GM12878 (cell line): ENCODE data around the gene HMCN1. TPM values are rescaled to one million over a fixed set of nuclear protein-coding genes. Genes with fewer than 3 reads are reported as not detected.

Experiments
- ATAC-seq: fragments of 200-7000 bp; cut with Tn5 transposase; 3 replicates; pipeline ENCODE4 v1.9.1; 2020; ENCODE audit warnings: mild to moderate bottlenecking, moderate library complexity
- BruUV-seq: library from RNA; stranded (reverse); fragments of 400-500 nt; replicated peaks from 2 replicates; lab custom pipeline; 2021; lab: Mats Ljungman, UMichigan
- CTCF ChIA-PET: fragments of 300-600 bp; sonication (Branson Sonifier 250); formaldehyde crosslinking; extraction: SDS; loops from one replicate; lab custom pipeline; 2021; ENCODE audit warnings: inconsistent platforms; lab: Yijun Ruan, JAX
- POLR2A ChIA-PET: fragments of 350-600 bp; formaldehyde crosslinking; extraction: SDS; loops from one replicate; lab custom pipeline; 2021; ENCODE audit warnings: inconsistent platforms; lab: Charles Lee
- RAD21 ChIA-PET: fragments of 300-600 bp; sonication (Branson Sonifier 250); formaldehyde crosslinking; loops from one replicate; lab custom pipeline; 2023; ENCODE audit warnings: antibody characterized with exemption; ENCODE audit not compliant: unreplicated experiment; lab: Charles Lee
- SMC1A ChIA-PET: fragments of 300-600 bp; sonication (Branson Sonifier 250); formaldehyde crosslinking; loops from one replicate; lab custom pipeline; 2023; ENCODE audit not compliant: unreplicated experiment, uncharacterized antibody; lab: Charles Lee
- DNase-seq: peaks from one replicate; pipeline ENCODE4 v3.0.0-alpha.2; 2011; ENCODE audit warnings: low read depth, low spot score
- FAIRE-seq: peaks from 3 replicates; lab custom pipeline; 2011; peaks lifted over from hg19 to GRCh38; lab: Jason Lieb, UNC
- H2AFZ ChIP-seq: 2 replicates; pipeline ENCODE4 v1.6.0; 2011; ENCODE audit warnings: low read depth, low read length, control low read depth; ENCODE audit not compliant: control insufficient read depth
- H3K27ac ChIP-seq: 2 replicates; pipeline ENCODE4 v1.5.1; 2011; ENCODE audit warnings: control low read depth; ENCODE audit not compliant: control insufficient read depth, insufficient read depth
- H3K27me3 ChIP-seq, 2 experiments: replicated peaks in 1 of 2; 2 replicates each; pipeline versions ENCODE4 v1.6.0 to v1.6.1; 2011; ENCODE audit warnings: low read length in 1 of 2; ENCODE audit not compliant: control insufficient read depth in 2 of 2, insufficient read depth in 2 of 2
- H3K36me3 ChIP-seq, 2 experiments: 2 replicates each; pipeline ENCODE4 v1.5.1; 2011; ENCODE audit warnings: low read length in 1 of 2; ENCODE audit not compliant: control insufficient read depth in 2 of 2, insufficient read depth in 2 of 2
- H3K4me1 ChIP-seq: 2 replicates; pipeline ENCODE4 v1.6.1; 2011; ENCODE audit warnings: mild to moderate bottlenecking, low read length, moderate library complexity, mixed read lengths; ENCODE audit not compliant: control insufficient read depth, insufficient read depth
- H3K4me2 ChIP-seq: 2 replicates; pipeline ENCODE4 v1.6.0; 2011; ENCODE audit warnings: control low read depth; ENCODE audit not compliant: control insufficient read depth, insufficient read depth
- H3K4me3 ChIP-seq: fragments of 200-600 bp; sonication (generic); 2 replicates; pipeline ENCODE4 v1.5.1; 2016
- H3K79me2 ChIP-seq: 2 replicates; pipeline ENCODE4 v1.6.0; 2011; ENCODE audit warnings: low read length; ENCODE audit not compliant: control insufficient read depth, insufficient read depth
- H3K9ac ChIP-seq: 2 replicates; pipeline ENCODE4 v1.8.0; 2011; ENCODE audit warnings: low read length, control low read depth, mixed read lengths; ENCODE audit not compliant: control insufficient read depth, insufficient read depth
- H3K9me3 ChIP-seq: replicated peaks from 3 replicates; pipeline ENCODE4 v1.5.1; 2011; ENCODE audit warnings: mild to moderate bottlenecking, low read length; ENCODE audit not compliant: control insufficient read depth, insufficient read depth
- H4K20me1 ChIP-seq: 2 replicates; pipeline ENCODE4 v1.6.0; 2011; ENCODE audit not compliant: control insufficient read depth, insufficient read depth
- ATF3 ChIP-seq: IDR thresholded peaks from 2 replicates; pipeline ENCODE4 v1.6.1; 2011; ENCODE audit warnings: low read depth, mild to moderate bottlenecking, low read length, moderate library complexity, borderline replicate concordance; ENCODE audit errors: extremely low read depth
- BHLHE40 ChIP-seq, 2 experiments: fragments of 450-650 bp in 1 of 2; IDR thresholded peaks; 2 replicates each; pipeline ENCODE4 v1.6.1; 2011 to 2017; ENCODE audit warnings: low read depth in 2 of 2, borderline replicate concordance in 1 of 2, improper control_type of control experiment in 1 of 2, low read length in 1 of 2, mild to moderate bottlenecking in 1 of 2
- CEBPB ChIP-seq, 2 experiments: fragments of 150-350 bp in 1 of 2; IDR thresholded peaks; 2 replicates each; pipeline ENCODE4 v1.6.1; 2012 to 2014; ENCODE audit warnings: low read depth in 2 of 2, low read length in 2 of 2, borderline replicate concordance in 1 of 2, inconsistent platforms in 1 of 2
- CTCF ChIP-seq, 3 experiments: IDR thresholded peaks in 2 of 3; conservative IDR thresholded peaks in 1 of 3; 2 replicates each; pipeline ENCODE4 v1.5.1; 2011; ENCODE audit warnings: low read depth in 3 of 3, low read length in 3 of 3, mild to moderate bottlenecking in 3 of 3, control low read depth in 2 of 3, moderate library complexity in 2 of 3, inconsistent platforms in 1 of 3, mixed read lengths in 1 of 3; ENCODE audit not compliant: control insufficient read depth in 2 of 3, insufficient read depth in 1 of 3; ENCODE audit errors: extremely low read depth in 1 of 3
- CUX1 ChIP-seq: IDR thresholded peaks from 2 replicates; pipeline ENCODE4 v1.6.1; 2012; ENCODE audit warnings: improper control_type of control experiment, low read depth, low read length; ENCODE audit not compliant: insufficient replicate concordance
- IRF4 ChIP-seq: IDR thresholded peaks from 2 replicates; pipeline ENCODE4 v1.6.1; 2011; ENCODE audit warnings: low read depth, low read length
- MYC ChIP-seq: IDR thresholded peaks from 2 replicates; pipeline ENCODE4 v1.6.1; 2011; ENCODE audit warnings: mild to moderate bottlenecking, low read length, moderate library complexity, inconsistent platforms; ENCODE audit not compliant: insufficient read depth, insufficient replicate concordance, insufficient read length, severe bottlenecking
- RAD21 ChIP-seq: IDR thresholded peaks from 2 replicates; pipeline ENCODE4 v1.6.1; 2011; ENCODE audit warnings: mild to moderate bottlenecking, low read depth, low read length, moderate library complexity; ENCODE audit not compliant: insufficient read depth
- SMC3 ChIP-seq: IDR thresholded peaks from 2 replicates; pipeline ENCODE4 v1.6.1; 2011; ENCODE audit warnings: low read length, improper control_type of control experiment, borderline replicate concordance
- TAF1 ChIP-seq: IDR thresholded peaks from 2 replicates; pipeline ENCODE4 v1.6.1; 2011; ENCODE audit warnings: mild to moderate bottlenecking, low read depth, low read length, borderline replicate concordance
- YY1 ChIP-seq: IDR thresholded peaks from 2 replicates; pipeline ENCODE4 v1.6.1; 2011; ENCODE audit warnings: low read depth, mild to moderate bottlenecking, low read length
- ZNF384 ChIP-seq: IDR thresholded peaks from 2 replicates; pipeline ENCODE4 v1.6.1; 2012; ENCODE audit warnings: low read depth, mild to moderate bottlenecking, low read length, improper control_type of control experiment, borderline replicate concordance
- ZZZ3 ChIP-seq: IDR thresholded peaks from 2 replicates; pipeline ENCODE4 v1.6.1; 2011; ENCODE audit warnings: low read depth; ENCODE audit not compliant: control insufficient read depth, insufficient read length
- WGBS: methylation state at CpG from one replicate; pipeline ENCODE4 v1.1.6; 2016; ENCODE audit warnings: low lambda C conversion rate; ENCODE audit not compliant: insufficient replicate concordance, insufficient coverage; ENCODE audit errors: missing lambda C conversion rate; 5-methylcytosine and 5-hydroxymethylcytosine counted together
- in situ Hi-C: fragments of 300-500 bp; cut with MboI; formaldehyde crosslinking; loops from 9 replicates; pipeline ENCODE4 v1.14.3; 2018; ENCODE audit warnings: mixed read lengths
- intact Hi-C: fragments of 100-400 bp; cut with micrococcal nuclease; formaldehyde crosslinking; loops from one replicate; pipeline ENCODE4 v1.14.2; 2022; ENCODE audit not compliant: unreplicated experiment
- polyA plus RNA-seq, 11 experiments: library from polyadenylated mRNA; depleted of rRNA in 4 of 11; unstranded in 6 of 11; stranded (reverse) in 5 of 11; fragments of >200 nt; fragmentation: Nextera tagmentation in 4 of 11; fragmentation: Illumina TruSeq in 1 of 11; extraction: Ambion mirVana in 4 of 11; extraction: Trizol in 1 of 11; gene quantifications; 1 replicate in 1 of 11; 2 replicates in 10 of 11; pipeline versions ENCODE4 v1.2.1 to v1.2.3, GENCODE V29; 2011 to 2016; ENCODE audit warnings: inconsistent platforms in 2 of 11, missing spikeins in 2 of 11, low read depth in 1 of 11
- total RNA-seq, 4 experiments: library from RNA; depleted of rRNA in 3 of 4; stranded (reverse); fragments of >200 nt in 3 of 4; fragmentation: Illumina TruSeq in 1 of 4; extraction: Trizol in 1 of 4; gene quantifications; 2 replicates each; pipeline versions ENCODE4 v1.2.1 to v1.2.3, GENCODE V29; 2013 to 2021

Gene HMCN1
- total and polyA plus RNA-seq, 10 of the 15 experiments (the other 5 are each of a cell fraction or from before 2014, with no cell fraction given): under 0.01 to 0.07 TPM; not detected in 8

GRCh38 chr1:186212568-186213224 lies 478.5 kb downstream of the HMCN1 start:
- H3K9me3 ChIP-seq: no peaks in the 10 kb centered on the region
- H3K27me3 ChIP-seq: no peaks in the 10 kb centered on the region
- H4K20me1 ChIP-seq: no peaks in the 10 kb centered on the region
- H3K79me2 ChIP-seq: no peaks in the 10 kb centered on the region
- no peaks in the 10 kb centered on the region for H3K4me1 ChIP-seq
- H3K4me3 ChIP-seq: no peak overlapping the region
- intact Hi-C loops: loop anchor here (1.0 kb wide), 3 partner anchors 57 to 492 kb away; no protein-coding TSS in a partner anchor
- ChIA-PET CTCF (interaction anchor here (1.3 to 4.0 kb wide), 2 partner anchors 22 to 58 kb away, joined by 4 to 30 read pairs; no protein-coding TSS in a partner anchor), SMC1A (interaction anchor here (0.6 to 1.1 kb wide), 4 partner anchors 46 to 492 kb away, joined by 3 to 4 read pairs (median 4); no protein-coding TSS in a partner anchor), POLR2A (no interaction called here), RAD21 (interaction anchor here (1.4 kb wide), 1 partner anchor 58 kb away, joined by 6 read pairs; no protein-coding TSS in a partner anchor)
- FAIRE-seq: peak; percentile 65
- H3K9ac ChIP-seq: no peak overlapping the region
- no peak overlapping the region for H3K4me2 ChIP-seq
- no TSS peak for BruUV-seq
- no peak overlapping the region for H2AFZ ChIP-seq
- H3K27ac ChIP-seq: no peak overlapping the region
- no peak for DNase-seq
- WGBS: 19% methylated on average over 4 of the region's 4 CpGs
- TF ChIP-seq TAF1 (no peak), RAD21 (peak; percentile 97), ATF3 (no peak), YY1 (peak; percentile 41; the same call in 1 of the 2 replicates), MYC (no peak), CUX1 (no peak), ZNF384 (no peak), SMC3 (peak; percentile 86), IRF4 (no peak), CTCF (IDR thresholded peaks at IDR 0.05 in 2 of 3, conservative IDR thresholded peaks at IDR 0.05 in 1 of 3; ENCODE audit: control insufficient read depth in 2 of 3, extremely low read depth in 1 of 3, insufficient read depth in 1 of 3, low read depth in 3 of 3, low read length in 3 of 3) (peak; percentile 64 to 88 (median 82); a peak in 4 of 6 replicates), BHLHE40 (IDR thresholded peaks at IDR 0.05; ENCODE audit: borderline replicate concordance in 1 of 2, low read depth in 2 of 2, low read length in 1 of 2) (no peak), CEBPB (IDR thresholded peaks at IDR 0.05; ENCODE audit: borderline replicate concordance in 1 of 2, low read depth in 2 of 2, low read length in 2 of 2) (no peak), ZZZ3 (no peak)
- in situ Hi-C loops: loop anchor here (5.0 kb wide), 1 partner anchor 400 kb away; no protein-coding TSS in a partner anchor
- ATAC-seq: peak; percentile 87
- H3K36me3 ChIP-seq: no peaks in the 10 kb centered on the region
